Duodenal mucosa (tissue), 2 donors: ENCODE results near the gene CDH13.

Experiments
- H3K27ac ChIP-seq: one replicate; pipeline ENCODE4 v1.7.0; 2013; ENCODE audit warnings: low read depth, low read length
- H3K27me3 ChIP-seq, 2 donors: one replicate each; pipeline ENCODE4 v1.7.0; 2013; ENCODE audit warnings: low read length in 2 of 2, control low read depth in 1 of 2; ENCODE audit not compliant: insufficient read depth in 2 of 2, control insufficient read depth in 1 of 2
- H3K36me3 ChIP-seq, 2 donors: one replicate each; pipeline ENCODE4 v1.7.0; 2013; ENCODE audit warnings: low read length in 2 of 2, control low read depth in 1 of 2; ENCODE audit not compliant: insufficient read depth in 2 of 2, control insufficient read depth in 1 of 2
- H3K4me1 ChIP-seq, 2 donors: one replicate each; pipeline ENCODE4 v1.7.0; 2013; ENCODE audit warnings: low read length in 2 of 2, control low read depth in 1 of 2; ENCODE audit not compliant: insufficient read depth in 2 of 2, control insufficient read depth in 1 of 2
- H3K4me3 ChIP-seq, 2 donors: one replicate each; pipeline ENCODE4 v1.7.0; 2013; ENCODE audit warnings: low read length in 2 of 2, low read depth in 1 of 2
- H3K9ac ChIP-seq, 2 donors: one replicate each; pipeline ENCODE4 v1.7.0; 2013; ENCODE audit warnings: low read length in 2 of 2, low read depth in 1 of 2
- H3K9me3 ChIP-seq, 2 donors: one replicate each; pipeline ENCODE4 v1.7.0; 2013; ENCODE audit warnings: low read length in 2 of 2, control low read depth in 1 of 2; ENCODE audit not compliant: control insufficient read depth in 1 of 2

Gene CDH13

GRCh38 chr16:83803811-83804210 lies 1177.0 kb downstream of the CDH13 start:
- Histone ChIP-seq H3K27ac (no peak overlapping the region), H3K9ac (no peak overlapping the region), H3K9me3 (no peaks in the 10 kb centered on the region), H3K4me1 (peaks cover 9% of the 10 kb centered on the region in 2 donors), H3K4me3 (no peak overlapping the region), H3K36me3 (no peaks in the 10 kb centered on the region), H3K27me3 (no peaks in the 10 kb centered on the region)

- peaks cover 14% of the 10 kb centered on the region in 2 donors for H3K4me1 ChIP-seq
- H3K9me3 ChIP-seq = no peaks in the 10 kb centered on the region
- H3K36me3 ChIP-seq = no peaks in the 10 kb centered on the region
- no peak overlapping the region for H3K27ac ChIP-seq
- no peaks in the 10 kb centered on the region for H3K27me3 ChIP-seq
- no peak overlapping the region for H3K9ac ChIP-seq
- H3K4me3 ChIP-seq = no peak overlapping the region
These were observed 1177.6 kb downstream of the CDH13 start for GRCh38 chr16:83804366-83804765.

GRCh38 chr16:83806036-83806435 lies 1179.3 kb downstream of the CDH13 start:
- Histone ChIP-seq H3K27ac (no peak overlapping the region), H3K27me3 (no peaks in the 10 kb centered on the region), H3K36me3 (peaks cover 0 to 9% of the 10 kb centered on the region in 2 donors), H3K9me3 (no peaks in the 10 kb centered on the region), H3K9ac (no peak overlapping the region), H3K4me1 (peaks cover 19 to 20% of the 10 kb centered on the region in 2 donors), H3K4me3 (no peak overlapping the region)

DNA sequence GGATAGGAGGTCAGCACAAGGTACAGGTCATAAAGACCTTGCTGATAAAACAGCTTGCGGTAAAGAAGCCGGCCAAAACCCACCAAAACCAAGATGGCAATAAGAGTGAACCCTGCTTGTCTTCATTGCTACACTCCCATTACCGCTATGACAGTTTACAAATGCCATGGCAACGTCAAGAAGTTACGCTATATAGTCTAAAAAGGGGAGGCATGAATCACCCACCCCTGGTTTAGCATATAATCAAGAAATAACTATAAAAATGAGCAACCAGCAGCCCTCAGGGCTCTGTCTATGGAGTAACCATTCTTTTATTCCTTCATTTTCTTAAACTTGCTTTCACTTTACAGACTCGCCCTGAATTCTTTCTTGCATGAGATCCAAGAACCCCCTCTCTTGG lies 1180.0 kb downstream of the CDH13 start:
- no peaks in the 10 kb centered on the region for H3K9me3 ChIP-seq
- H3K4me1 ChIP-seq = peaks cover 24 to 27% of the 10 kb centered on the region in 2 donors
- peaks cover 1 to 14% of the 10 kb centered on the region in 2 donors for H3K36me3 ChIP-seq
- no peak overlapping the region for H3K9ac ChIP-seq
- H3K4me3 ChIP-seq = no peak overlapping the region
- H3K27me3 ChIP-seq = no peaks in the 10 kb centered on the region
- H3K27ac ChIP-seq = peak overlapping the region; percentile 30

- H3K4me1 ChIP-seq = peaks cover 24 to 26% of the 10 kb centered on the region in 2 donors
- no peak overlapping the region for H3K27ac ChIP-seq
- H3K36me3 ChIP-seq = peaks cover 7 to 18% of the 10 kb centered on the region in 2 donors
- no peak overlapping the region for H3K9ac ChIP-seq
- H3K9me3 ChIP-seq = no peaks in the 10 kb centered on the region
- peak overlapping the region; percentile 56 to 84 for H3K4me3 ChIP-seq
- H3K27me3 ChIP-seq = no peaks in the 10 kb centered on the region
These were observed 1180.5 kb downstream of the CDH13 start for GRCh38 chr16:83807327-83807709.

DNA sequence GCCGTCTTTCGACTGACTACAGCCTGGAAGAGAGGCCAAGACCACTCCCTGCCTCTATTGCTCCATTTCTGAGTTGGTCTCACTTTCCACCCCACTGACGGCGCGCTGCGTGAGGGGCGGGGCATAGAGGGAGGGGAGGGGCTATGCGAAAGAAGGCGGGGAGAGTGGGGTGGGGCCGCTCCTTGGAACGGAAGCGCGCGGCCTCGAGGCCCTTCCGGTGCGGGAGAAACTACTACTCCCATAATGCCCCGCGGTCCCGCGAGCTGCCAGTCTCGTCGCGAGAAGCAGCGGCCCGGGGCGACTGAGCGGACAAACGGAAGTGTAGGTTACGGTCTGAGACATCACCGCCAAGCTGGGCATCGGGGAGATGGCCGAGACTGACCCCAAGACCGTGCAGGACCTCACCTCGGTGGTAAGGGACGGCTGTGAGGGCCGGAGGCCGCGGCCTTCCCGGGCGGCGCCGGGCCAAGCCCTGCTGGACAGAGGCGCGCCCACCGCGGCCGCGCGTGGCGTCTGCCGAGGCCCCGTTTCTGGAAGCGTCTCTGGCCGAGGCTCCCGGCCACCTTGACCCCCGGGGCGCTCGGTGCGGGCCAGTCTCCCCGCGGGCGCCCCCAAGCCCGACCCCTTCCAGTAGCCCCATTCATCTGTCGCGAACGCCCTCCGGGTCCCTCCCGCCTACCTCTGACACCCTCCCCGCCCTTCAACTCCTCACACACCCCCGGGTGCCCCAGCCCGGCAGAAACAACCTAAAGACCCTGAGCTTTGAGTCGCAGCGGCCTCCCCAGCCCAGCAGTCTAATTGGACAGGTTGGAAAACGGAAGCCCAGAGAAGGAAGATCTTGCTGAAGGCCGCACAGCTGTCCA lies 1181.2 kb downstream of the CDH13 start, which contains the start of gene HSBP1:
TSS of gene HSBP1 (plus strand) at position 269 of the 863 bp plus-strand sequence. CDS start at position 368, 99 bp downstream.
- Histone ChIP-seq H3K27ac (peak within 1 kb of the TSS; percentile 74), H3K4me3 (peak within 1 kb of the TSS; percentile 84), H3K27me3 (no peaks in the 10 kb centered on the region), H3K36me3 (peaks cover 8 to 25% of the 10 kb centered on the region in 2 donors), H3K9me3 (no peaks in the 10 kb centered on the region), H3K4me1 (peaks cover 24 to 26% of the 10 kb centered on the region in 2 donors), H3K9ac (peak within 1 kb of the TSS; percentile 77 to 85)

DNA sequence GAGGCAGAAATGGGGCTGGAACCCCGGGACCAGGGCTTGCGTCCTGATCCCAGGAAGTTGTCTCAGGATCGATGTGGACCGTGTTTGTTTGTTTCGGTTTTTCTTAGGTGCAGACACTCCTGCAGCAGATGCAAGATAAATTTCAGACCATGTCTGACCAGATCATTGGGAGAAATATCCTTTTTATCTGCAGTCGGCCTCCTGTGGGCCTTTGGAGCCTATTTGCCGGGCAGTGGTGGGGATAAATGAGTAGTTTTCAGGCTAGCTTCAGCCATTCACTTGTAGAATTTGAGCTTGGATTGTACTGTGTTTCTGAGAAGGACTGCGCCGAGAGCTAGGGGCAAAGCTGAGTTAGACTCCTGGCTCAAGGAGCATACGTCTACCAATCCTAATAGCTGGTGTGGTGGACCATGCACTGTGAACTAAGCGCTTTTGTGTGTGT lies 1181.8 kb downstream of the CDH13 start:
- H3K36me3 ChIP-seq = peaks cover 8 to 28% of the 10 kb centered on the region in 2 donors
- no peaks in the 10 kb centered on the region for H3K27me3 ChIP-seq
- peaks cover 24 to 30% of the 10 kb centered on the region in 2 donors for H3K4me1 ChIP-seq
- peak overlapping the region; percentile 77 to 85 for H3K9ac ChIP-seq
- no peaks in the 10 kb centered on the region for H3K9me3 ChIP-seq
- H3K4me3 ChIP-seq = peak overlapping the region; percentile 84
- H3K27ac ChIP-seq = peak overlapping the region; percentile 74

DNA sequence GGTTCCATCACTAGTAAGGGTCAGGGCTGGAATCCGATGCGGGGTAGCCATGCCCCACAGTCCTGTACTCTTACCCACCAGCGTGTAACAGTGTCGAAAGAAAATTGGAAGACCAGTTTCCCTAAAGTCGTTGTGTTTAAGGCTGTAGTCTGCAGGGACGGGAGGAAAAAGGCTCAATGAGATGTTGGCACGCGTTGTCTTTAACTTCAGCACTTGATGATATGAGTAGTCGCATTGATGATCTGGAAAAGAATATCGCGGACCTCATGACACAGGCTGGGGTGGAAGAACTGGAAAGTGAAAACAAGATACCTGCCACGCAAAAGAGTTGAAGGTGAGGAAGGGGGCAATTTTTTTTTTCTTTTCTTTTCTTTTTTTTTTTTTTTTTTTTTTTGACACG lies 1182.3 kb downstream of the CDH13 start:
- no peaks in the 10 kb centered on the region for H3K9me3 ChIP-seq
- H3K36me3 ChIP-seq = peaks cover 8 to 28% of the 10 kb centered on the region in 2 donors
- peak overlapping the region; percentile 77 to 85 for H3K9ac ChIP-seq
- peaks cover 27 to 35% of the 10 kb centered on the region in 2 donors for H3K4me1 ChIP-seq
- no peak overlapping the region for H3K27ac ChIP-seq
- peak overlapping the region; percentile 84 for H3K4me3 ChIP-seq
- no peaks in the 10 kb centered on the region for H3K27me3 ChIP-seq

- peaks cover 30 to 38% of the 10 kb centered on the region in 2 donors for H3K4me1 ChIP-seq
- H3K9me3 ChIP-seq = no peaks in the 10 kb centered on the region
- peaks cover 8 to 28% of the 10 kb centered on the region in 2 donors for H3K36me3 ChIP-seq
- H3K4me3 ChIP-seq = no peak overlapping the region
- no peak overlapping the region for H3K9ac ChIP-seq
- H3K27me3 ChIP-seq = no peaks in the 10 kb centered on the region
- no peak overlapping the region for H3K27ac ChIP-seq
These were observed 1184.1 kb downstream of the CDH13 start for GRCh38 chr16:83810901-83811300.
